ENCODE data around the gene LRP5.

LRP5 gene

DNA sequence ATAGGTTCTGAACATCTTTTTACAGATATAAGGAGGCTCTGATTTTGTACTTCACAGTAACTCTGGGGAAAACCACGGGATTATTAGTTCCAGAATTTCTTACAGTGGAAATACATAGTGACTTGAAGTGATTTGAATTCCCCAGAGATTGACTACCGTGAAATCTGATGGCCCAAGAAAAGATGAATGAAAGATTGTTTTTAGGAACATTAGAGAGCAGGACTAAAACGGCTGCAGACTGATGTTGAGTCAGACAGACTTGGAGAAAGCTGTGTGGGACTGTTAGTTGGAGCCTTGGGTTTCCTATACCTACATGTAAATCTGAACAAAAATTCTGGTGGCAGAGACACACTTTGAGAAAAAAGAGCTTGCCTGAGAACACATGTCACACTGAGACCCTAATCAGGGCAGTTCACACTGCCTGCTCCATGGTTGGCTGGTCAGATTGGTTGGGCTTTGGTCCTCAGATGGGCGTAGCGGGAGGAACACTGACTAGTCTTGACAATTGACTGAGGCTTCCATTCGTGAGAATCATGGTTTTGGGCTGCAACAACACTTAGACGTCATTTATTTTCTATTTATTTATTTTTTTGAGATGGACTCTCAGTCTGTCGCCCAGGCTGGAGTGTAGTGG is 154.9 kb downstream of the LRP5 start:
- H3K27ac ChIP-seq, result no peak overlapping the region
- H3K9me3 ChIP-seq (ENCODE audit: control insufficient read depth, low read length), result no peaks in the 10 kb centered on the region
- H3K4me3 ChIP-seq (ENCODE audit: low read depth, low read length), result no peak overlapping the region
- H3K4me2 ChIP-seq (ENCODE audit: low read length), result no peak overlapping the region
- H3K4me1 ChIP-seq, result peaks cover 15% of the 10 kb centered on the region
- peaks cover 62% of the 10 kb centered on the region for H3K79me2 ChIP-seq
- no peaks in the 10 kb centered on the region for H3K36me3 ChIP-seq (ENCODE audit: control insufficient read depth, insufficient read depth, low read length)
- no peak overlapping the region for H2AFZ ChIP-seq
- H3K27me3 ChIP-seq (ENCODE audit: control insufficient read depth, insufficient read depth, low read length), result no peaks in the 10 kb centered on the region
- TF ChIP-seq, protein P1, sequence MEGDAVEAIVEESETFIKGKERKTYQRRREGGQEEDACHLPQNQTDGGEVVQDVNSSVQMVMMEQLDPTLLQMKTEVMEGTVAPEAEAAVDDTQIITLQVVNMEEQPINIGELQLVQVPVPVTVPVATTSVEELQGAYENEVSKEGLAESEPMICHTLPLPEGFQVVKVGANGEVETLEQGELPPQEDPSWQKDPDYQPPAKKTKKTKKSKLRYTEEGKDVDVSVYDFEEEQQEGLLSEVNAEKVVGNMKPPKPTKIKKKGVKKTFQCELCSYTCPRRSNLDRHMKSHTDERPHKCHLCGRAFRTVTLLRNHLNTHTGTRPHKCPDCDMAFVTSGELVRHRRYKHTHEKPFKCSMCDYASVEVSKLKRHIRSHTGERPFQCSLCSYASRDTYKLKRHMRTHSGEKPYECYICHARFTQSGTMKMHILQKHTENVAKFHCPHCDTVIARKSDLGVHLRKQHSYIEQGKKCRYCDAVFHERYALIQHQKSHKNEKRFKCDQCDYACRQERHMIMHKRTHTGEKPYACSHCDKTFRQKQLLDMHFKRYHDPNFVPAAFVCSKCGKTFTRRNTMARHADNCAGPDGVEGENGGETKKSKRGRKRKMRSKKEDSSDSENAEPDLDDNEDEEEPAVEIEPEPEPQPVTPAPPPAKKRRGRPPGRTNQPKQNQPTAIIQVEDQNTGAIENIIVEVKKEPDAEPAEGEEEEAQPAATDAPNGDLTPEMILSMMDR (IDR thresholded peaks at IDR 0.05), result no peak
- H3K9ac ChIP-seq, result no peak overlapping the region

DNA sequence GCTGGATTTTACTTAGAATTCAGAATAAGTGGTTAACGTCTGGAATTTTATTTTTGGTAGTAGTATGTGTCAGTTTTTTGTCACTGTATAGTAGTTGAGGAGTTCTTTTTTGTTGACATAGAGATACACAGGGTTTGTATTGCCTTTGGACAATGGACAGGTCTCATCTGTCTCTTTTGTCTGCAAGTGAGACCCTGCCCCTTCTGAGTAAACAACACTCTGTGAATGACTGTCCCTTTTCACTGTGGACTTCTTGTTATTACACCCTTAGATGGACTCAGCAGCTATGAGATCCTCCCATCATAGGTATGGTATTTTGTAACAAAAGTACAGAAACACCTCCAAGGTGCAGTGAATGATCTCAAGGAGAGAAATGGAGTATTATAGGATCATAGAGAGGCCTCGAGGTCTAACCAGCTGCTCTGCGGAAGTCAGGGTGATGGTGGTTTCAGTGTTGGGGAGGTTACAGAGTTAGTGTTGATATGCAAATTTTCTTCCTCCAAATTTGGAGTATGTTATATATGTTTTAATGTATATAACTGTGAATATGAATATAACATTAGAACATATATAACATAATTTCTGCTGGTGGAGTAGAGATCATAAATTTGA is 155.9 kb downstream of the LRP5 start:
- H2AFZ ChIP-seq, result no peak overlapping the region
- H3K27ac ChIP-seq, result no peak overlapping the region
- no peaks in the 10 kb centered on the region for H3K9me3 ChIP-seq (ENCODE audit: control insufficient read depth, low read length)
- no peaks in the 10 kb centered on the region for H3K27me3 ChIP-seq (ENCODE audit: control insufficient read depth, insufficient read depth, low read length)
- no peak overlapping the region for H3K4me3 ChIP-seq (ENCODE audit: low read depth, low read length)
- no peak overlapping the region for H3K4me2 ChIP-seq (ENCODE audit: low read length)
- peaks cover 15% of the 10 kb centered on the region for H3K4me1 ChIP-seq
- TF ChIP-seq, protein P1 (IDR thresholded peaks at IDR 0.05), result no peak
- no peak overlapping the region for H3K9ac ChIP-seq
- peaks cover 64% of the 10 kb centered on the region for H3K79me2 ChIP-seq
- H3K36me3 ChIP-seq (ENCODE audit: control insufficient read depth, insufficient read depth, low read length), result no peaks in the 10 kb centered on the region

DNA sequence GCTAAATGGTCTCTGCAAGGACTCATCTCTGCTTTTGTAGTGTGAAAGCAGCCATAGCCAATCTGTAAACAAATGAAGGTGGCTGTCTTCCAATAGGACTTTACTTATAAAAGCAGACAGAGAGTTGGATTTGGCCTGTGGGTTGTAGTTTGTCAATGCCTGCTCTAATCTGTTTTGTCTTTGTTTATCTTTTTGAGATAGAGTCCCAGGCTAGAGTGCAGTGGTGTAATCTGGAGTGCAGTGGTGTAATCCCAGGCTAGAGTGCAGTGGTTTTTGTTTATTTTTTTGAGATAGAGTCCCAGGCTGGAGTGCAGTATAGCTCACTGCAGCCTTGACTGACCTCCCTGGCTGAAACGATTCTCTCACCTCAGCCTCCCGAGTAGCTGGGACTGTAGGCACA is 156.7 kb downstream of the LRP5 start:
- no peaks in the 10 kb centered on the region for H3K27me3 ChIP-seq (ENCODE audit: control insufficient read depth, insufficient read depth, low read length)
- peaks cover 15% of the 10 kb centered on the region for H3K4me1 ChIP-seq
- H3K27ac ChIP-seq, result no peak overlapping the region
- H3K9ac ChIP-seq, result no peak overlapping the region
- no peaks in the 10 kb centered on the region for H3K9me3 ChIP-seq (ENCODE audit: control insufficient read depth, low read length)
- peaks cover 60% of the 10 kb centered on the region for H3K79me2 ChIP-seq
- no peak overlapping the region for H2AFZ ChIP-seq
- H3K4me3 ChIP-seq (ENCODE audit: low read depth, low read length), result no peak overlapping the region
- H3K36me3 ChIP-seq (ENCODE audit: control insufficient read depth, insufficient read depth, low read length), result no peaks in the 10 kb centered on the region
- TF ChIP-seq, protein P1 (IDR thresholded peaks at IDR 0.05), result no peak
- H3K4me2 ChIP-seq (ENCODE audit: low read length), result no peak overlapping the region

DNA sequence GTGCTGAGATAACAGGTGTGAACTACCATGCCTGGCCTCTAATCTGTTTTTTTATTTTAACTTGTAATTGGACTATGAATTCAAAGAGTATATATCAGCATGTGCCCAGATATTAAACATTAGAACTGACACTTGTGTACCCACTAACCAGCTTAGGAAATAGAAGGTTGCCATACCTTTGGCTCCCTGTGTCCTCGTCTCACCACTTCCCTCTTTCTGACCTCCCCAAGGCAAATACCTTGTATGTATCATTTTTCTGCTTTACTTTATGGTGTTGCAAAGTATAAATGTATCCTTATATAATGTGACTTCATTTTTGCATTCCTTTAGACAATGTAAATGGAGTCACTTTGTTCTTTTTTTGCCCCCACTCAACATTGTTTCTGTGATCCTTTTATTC is 157.3 kb downstream of the LRP5 start:
- no peak overlapping the region for H2AFZ ChIP-seq
- no peaks in the 10 kb centered on the region for H3K36me3 ChIP-seq (ENCODE audit: control insufficient read depth, insufficient read depth, low read length)
- no peak overlapping the region for H3K4me2 ChIP-seq (ENCODE audit: low read length)
- H3K9ac ChIP-seq, result no peak overlapping the region
- H3K4me1 ChIP-seq, result peaks cover 15% of the 10 kb centered on the region
- peaks cover 61% of the 10 kb centered on the region for H3K79me2 ChIP-seq
- no peaks in the 10 kb centered on the region for H3K9me3 ChIP-seq (ENCODE audit: control insufficient read depth, low read length)
- TF ChIP-seq, protein P1 (IDR thresholded peaks at IDR 0.05), result no peak
- no peaks in the 10 kb centered on the region for H3K27me3 ChIP-seq (ENCODE audit: control insufficient read depth, insufficient read depth, low read length)
- H3K4me3 ChIP-seq (ENCODE audit: low read depth, low read length), result no peak overlapping the region
- H3K27ac ChIP-seq, result no peak overlapping the region
